AG04450 (cell line): ENCODE data around the gene CHFR. TPM values are rescaled to one million over a fixed set of nuclear protein-coding genes. Genes with fewer than 3 reads are reported as not detected.

Source experiments
- CTCF ChIA-PET: fragments of 300-600, 350-600 bp; formaldehyde crosslinking; extraction: SDS; loops from one replicate; lab custom pipeline; 2022; ENCODE audit warnings: antibody characterized with exemption, inconsistent platforms; lab: Charles Lee
- POLR2A ChIA-PET: fragments of 350-600 bp; formaldehyde crosslinking; extraction: SDS; loops from one replicate; lab custom pipeline; 2021; ENCODE audit warnings: antibody characterized with exemption, inconsistent platforms; lab: Yijun Ruan, JAX
- DNase-seq: peaks from one replicate; pipeline ENCODE4 v3.0.0-alpha.2; 2011; ENCODE audit warnings: low read depth, low spot score
- H3K27ac ChIP-seq: one replicate; pipeline ENCODE4 v1.5.1; 2012; ENCODE audit warnings: low read depth, low read length, control low read depth
- H3K27me3 ChIP-seq: one replicate; pipeline ENCODE4 v1.6.0; 2012; ENCODE audit warnings: low read length; ENCODE audit not compliant: control insufficient read depth, insufficient read depth
- H3K4me3 ChIP-seq: 2 replicates; pipeline ENCODE4 v1.5.1; 2011; ENCODE audit warnings: mild to moderate bottlenecking, low read depth, low read length, control low read depth
- H3K9me3 ChIP-seq: 2 replicates; pipeline ENCODE4 v1.5.1; 2012; ENCODE audit warnings: low read length; ENCODE audit not compliant: control insufficient read depth, insufficient read depth
- CTCF ChIP-seq: IDR thresholded peaks from 2 replicates; pipeline ENCODE4 v1.5.1; 2011; ENCODE audit warnings: low read depth, low read length, control low read depth, inconsistent platforms
- polyA plus RNA-seq: library from polyadenylated mRNA; depleted of rRNA; stranded (reverse); fragments of >200 nt; gene quantifications from 2 replicates; pipeline ENCODE4 v1.2.3, GENCODE V29; 2011

Gene CHFR
- polyA plus RNA-seq, 1 experiment = 28.4 TPM

GRCh38 chr12:132853285-132854092 lies 33.9 kb downstream of the CHFR start:
- Histone ChIP-seq H3K27ac (no peak overlapping the region), H3K9me3 (no peaks in the 10 kb centered on the region), H3K27me3 (no peaks in the 10 kb centered on the region), H3K4me3 (no peak overlapping the region)
- POLR2A ChIA-PET = no interaction called here
- TF ChIP-seq CTCF = no peak
- no peak for DNase-seq
- CTCF ChIA-PET = no interaction called here

DNA sequence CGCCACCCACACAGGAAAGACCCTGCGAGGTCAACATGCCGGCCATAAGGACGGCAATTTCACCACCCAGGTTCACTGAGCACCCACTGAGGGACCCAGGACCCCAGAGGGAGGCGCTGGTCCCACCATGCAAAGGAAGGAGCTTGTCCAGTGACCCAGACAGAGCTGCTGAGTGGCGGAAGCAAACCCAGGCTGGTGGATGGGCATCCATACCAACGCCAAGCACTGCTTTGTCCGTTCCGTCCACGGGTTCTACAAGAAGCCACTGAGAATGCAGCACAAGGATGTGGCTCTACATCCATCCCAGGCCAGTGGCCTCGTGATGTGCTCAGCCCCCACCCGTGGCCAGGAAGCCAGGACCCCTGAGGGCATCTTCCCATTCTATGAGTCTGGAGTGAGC lies 34.9 kb downstream of the CHFR start:
- ChIA-PET POLR2A (no interaction called here), CTCF (no interaction called here)
- H3K9me3 ChIP-seq = no peaks in the 10 kb centered on the region
- no peak for DNase-seq
- H3K27ac ChIP-seq = no peak overlapping the region
- no peaks in the 10 kb centered on the region for H3K27me3 ChIP-seq
- TF ChIP-seq CTCF = no peak
- no peak overlapping the region for H3K4me3 ChIP-seq

DNA sequence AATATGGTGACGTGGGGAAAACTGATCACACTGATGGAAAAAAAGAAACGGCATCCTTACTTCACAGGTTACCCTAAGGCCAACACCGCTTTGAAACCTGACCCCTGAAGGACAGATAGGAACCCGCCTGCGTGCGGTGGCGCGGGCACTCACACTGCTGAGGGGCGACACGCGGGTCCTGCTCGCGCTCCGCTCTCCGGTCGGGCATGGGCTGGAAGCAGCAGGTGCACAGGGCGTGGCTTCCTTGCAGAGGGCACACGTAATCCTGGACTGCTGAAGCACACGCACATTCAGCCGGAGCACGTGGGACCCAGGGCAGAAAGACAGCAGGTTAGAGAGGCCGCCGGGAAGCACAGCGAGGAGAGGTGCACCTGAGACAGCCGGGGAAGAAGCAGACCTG lies 35.9 kb downstream of the CHFR start:
- DNase-seq = no peak
- Histone ChIP-seq H3K9me3 (no peaks in the 10 kb centered on the region), H3K4me3 (no peak overlapping the region), H3K27ac (no peak overlapping the region), H3K27me3 (no peaks in the 10 kb centered on the region)
- POLR2A ChIA-PET = no interaction called here
- no peak for TF ChIP-seq CTCF
- CTCF ChIA-PET = no interaction called here

DNA sequence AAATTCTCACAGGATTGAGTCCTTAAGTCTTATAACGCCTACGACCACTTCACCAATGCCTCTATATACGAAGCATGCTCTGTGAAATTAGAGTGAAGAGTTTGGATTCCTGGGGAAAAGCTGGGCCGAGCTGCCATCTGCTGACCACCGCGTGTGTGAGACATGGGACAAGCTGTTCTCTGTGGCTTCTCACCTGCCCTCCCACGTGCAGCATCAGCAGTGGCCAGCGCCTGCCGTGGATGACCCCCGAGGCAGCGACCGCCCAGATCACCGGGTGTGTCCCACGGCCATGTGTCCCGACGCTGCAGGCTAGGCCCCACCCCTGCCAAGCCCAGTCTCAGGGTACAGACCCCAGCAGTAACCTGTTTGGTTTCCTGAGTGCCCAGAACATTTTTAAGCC lies 37.1 kb downstream of the CHFR start:
- no peak for DNase-seq
- ChIA-PET POLR2A (no interaction called here), CTCF (no interaction called here)
- Histone ChIP-seq H3K27ac (no peak overlapping the region), H3K4me3 (no peak overlapping the region), H3K27me3 (no peaks in the 10 kb centered on the region), H3K9me3 (no peaks in the 10 kb centered on the region)
- no peak for TF ChIP-seq CTCF

DNA sequence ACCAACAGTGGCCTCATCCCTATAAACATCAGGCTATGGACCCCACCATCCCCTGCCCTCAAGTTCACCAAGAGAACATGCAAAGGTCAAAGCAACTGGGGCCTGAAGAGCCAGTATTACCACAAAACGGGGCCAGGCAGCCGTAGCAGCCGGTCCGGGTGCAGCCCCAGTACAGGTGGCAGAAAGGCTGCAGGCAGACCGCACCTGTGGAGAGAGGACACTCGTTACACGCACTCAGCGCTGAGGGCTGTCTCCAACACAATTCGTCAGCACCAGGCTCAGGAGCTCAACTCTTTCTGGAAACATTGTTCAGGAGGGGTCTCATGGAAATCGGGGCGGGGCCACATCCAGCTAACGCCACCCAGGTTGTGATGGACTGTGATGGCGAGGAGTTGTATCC lies 38.9 kb downstream of the CHFR start:
- Histone ChIP-seq H3K9me3 (no peaks in the 10 kb centered on the region), H3K27me3 (no peaks in the 10 kb centered on the region), H3K27ac (no peak overlapping the region), H3K4me3 (no peak overlapping the region)
- ChIA-PET CTCF (interaction anchor here (0.5 kb wide), 1 partner anchor 19 kb away, joined by 5 read pairs; no protein-coding TSS in a partner anchor), POLR2A (interaction anchor here (0.5 kb wide), 1 partner anchor 18 kb away, joined by 7 read pairs; no protein-coding TSS in a partner anchor)
- no peak for DNase-seq
- TF ChIP-seq CTCF = no peak
